Fibroblast of pulmonary artery (primary cell): Measurements from ENCODE around the gene GLRA3.

Experiments
- DNase-seq: peaks from one replicate; pipeline ENCODE4 v3.0.0-alpha.2; 2010; ENCODE audit warnings: low read depth
- H3K4me3 ChIP-seq: replicated peaks from 2 replicates; pipeline ENCODE4 v1.5.1; 2011; ENCODE audit warnings: low read depth, mild to moderate bottlenecking, control low read depth, low read length, moderate library complexity
- TF ChIP-seq, protein P1 (sequence below): IDR thresholded peaks from 2 replicates; pipeline ENCODE4 v1.5.1; 2011; ENCODE audit warnings: mild to moderate bottlenecking, control low read depth, low read length, inconsistent platforms; ENCODE audit errors: missing control alignments

GLRA3 gene

DNA sequence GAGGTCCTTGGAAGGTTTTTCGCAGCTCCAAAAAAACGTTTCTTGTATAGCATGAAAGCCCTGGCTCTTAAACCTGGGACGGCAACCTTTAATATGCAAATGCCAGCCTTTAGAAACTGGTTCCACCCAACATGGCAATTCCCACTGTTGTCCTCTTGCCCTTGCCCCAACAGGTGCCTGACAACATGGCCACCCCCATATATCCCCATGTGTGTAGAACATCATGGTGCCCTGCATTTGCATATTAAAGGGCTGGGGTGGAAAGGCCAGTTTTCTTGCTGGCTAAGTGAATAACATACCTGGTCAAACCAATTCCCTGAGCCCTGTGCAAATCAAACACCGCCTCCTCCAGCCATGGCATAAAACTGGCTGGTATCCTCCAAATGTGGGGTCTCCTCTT is 26.0 kb upstream of the GLRA3 start:
- no peak for DNase-seq
- TF ChIP-seq, protein P1, sequence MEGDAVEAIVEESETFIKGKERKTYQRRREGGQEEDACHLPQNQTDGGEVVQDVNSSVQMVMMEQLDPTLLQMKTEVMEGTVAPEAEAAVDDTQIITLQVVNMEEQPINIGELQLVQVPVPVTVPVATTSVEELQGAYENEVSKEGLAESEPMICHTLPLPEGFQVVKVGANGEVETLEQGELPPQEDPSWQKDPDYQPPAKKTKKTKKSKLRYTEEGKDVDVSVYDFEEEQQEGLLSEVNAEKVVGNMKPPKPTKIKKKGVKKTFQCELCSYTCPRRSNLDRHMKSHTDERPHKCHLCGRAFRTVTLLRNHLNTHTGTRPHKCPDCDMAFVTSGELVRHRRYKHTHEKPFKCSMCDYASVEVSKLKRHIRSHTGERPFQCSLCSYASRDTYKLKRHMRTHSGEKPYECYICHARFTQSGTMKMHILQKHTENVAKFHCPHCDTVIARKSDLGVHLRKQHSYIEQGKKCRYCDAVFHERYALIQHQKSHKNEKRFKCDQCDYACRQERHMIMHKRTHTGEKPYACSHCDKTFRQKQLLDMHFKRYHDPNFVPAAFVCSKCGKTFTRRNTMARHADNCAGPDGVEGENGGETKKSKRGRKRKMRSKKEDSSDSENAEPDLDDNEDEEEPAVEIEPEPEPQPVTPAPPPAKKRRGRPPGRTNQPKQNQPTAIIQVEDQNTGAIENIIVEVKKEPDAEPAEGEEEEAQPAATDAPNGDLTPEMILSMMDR = no peak
- no peak overlapping the region for H3K4me3 ChIP-seq

DNA sequence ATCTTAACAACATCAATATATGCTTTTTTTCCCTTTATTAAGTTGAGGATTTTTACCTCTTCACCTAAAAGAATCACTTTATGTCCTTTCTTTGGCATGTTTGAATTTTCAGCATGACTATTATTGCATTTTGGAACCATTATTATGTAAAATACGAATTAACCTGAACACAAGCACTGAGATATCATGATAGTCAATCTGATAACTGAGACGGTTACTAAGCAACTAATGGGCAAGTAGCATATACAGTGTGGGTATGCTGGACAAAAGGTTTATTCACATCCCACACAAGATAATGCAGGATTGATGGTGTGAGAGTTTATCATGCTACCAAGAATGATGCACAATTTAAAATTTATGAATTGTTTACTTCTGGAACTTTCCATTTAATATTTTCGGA is 24.6 kb upstream of the GLRA3 start:
- no peak overlapping the region for H3K4me3 ChIP-seq
- DNase-seq = no peak
- TF ChIP-seq, protein P1 = no peak

DNA sequence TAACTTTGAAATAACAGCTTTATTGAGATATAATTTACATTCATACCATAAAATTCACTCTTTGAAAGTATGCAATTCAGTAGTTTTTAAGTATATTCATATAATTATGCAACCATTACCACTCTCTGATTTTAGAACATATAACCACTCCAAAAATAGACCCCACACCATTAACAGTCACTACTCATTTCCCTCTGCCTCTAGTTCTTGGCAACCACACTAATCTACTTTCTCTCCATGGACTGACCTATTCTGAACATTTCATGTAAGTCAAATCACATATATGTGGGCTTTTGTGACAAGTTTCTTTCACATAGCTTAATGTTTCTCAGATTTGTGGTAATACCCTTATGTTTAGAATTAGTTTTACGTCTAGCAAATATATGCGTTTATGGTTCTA is 19.5 kb upstream of the GLRA3 start:
- no peak overlapping the region for H3K4me3 ChIP-seq
- TF ChIP-seq, protein P1 = no peak
- no peak for DNase-seq

DNA sequence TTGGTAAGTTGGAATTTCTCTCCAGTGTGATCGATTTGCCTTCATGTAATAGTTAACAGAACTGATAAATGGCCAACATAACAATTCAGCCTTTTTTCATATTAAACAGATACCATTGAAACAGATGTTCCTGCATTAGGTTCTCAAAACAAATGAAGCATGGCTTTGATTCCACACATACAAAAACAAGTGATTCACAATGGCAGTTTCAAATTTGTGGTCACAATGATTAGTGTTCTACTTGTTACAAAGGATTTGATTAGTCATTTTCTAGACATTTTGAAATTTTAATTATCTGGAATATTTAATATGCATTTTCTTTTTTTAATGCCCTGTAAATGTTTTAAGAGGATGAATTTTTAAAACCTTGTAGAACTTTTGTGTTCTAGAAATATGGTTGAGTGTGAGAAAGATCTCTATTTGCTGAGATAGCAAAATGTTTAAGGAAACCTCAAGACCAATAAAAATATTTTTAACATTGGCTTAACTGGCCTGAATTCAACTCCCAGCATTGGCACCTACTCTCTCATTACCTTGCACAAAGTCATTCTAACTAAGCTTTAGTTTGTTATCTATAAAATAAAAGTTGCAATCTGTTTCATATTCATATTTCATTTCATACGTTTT is 18.9 kb upstream of the GLRA3 start:
- no peak for DNase-seq
- TF ChIP-seq, protein P1 = no peak
- H3K4me3 ChIP-seq = no peak overlapping the region

DNA sequence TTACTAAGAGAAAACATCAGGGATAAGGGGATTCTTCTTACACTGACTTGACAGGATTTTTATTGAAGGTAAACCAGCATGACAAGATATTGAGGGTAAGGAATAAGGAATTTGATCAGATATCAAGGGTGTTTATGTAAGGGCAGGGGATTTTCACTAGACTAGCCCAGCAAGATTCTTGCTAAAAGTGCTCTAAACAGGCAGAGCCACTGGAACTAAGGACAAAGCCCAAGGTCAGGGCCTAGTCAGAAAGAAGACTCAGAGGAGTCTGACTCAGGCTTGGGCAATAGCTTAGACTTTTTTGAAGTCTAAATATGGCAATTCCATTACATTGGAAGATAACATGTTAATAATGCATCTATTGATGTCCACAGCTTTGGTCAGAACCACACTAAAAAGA is 6.5 kb upstream of the GLRA3 start:
- no peak overlapping the region for H3K4me3 ChIP-seq
- TF ChIP-seq, protein P1 = no peak
- no peak for DNase-seq

DNA sequence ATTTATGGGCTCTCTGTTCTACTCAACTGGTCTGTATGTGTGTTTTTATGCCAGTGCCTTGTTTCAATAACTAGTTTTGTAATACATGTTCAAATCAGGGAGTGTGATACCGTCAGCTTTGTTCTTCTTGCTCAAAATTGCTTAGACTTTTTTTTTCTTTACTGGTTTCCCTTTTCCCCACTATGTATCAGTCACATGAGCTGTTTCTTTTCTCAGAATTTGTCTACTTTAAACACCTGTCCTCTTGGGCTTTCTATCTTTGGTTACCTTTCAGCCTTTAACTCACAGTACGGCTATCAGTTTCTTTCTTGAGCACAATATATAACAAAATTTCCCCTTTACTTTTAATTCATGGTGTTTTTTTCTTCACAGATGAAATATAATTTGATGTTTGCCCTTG is 5.4 kb upstream of the GLRA3 start:
- H3K4me3 ChIP-seq = no peak overlapping the region
- TF ChIP-seq, protein P1 = no peak
- DNase-seq = no peak

DNA sequence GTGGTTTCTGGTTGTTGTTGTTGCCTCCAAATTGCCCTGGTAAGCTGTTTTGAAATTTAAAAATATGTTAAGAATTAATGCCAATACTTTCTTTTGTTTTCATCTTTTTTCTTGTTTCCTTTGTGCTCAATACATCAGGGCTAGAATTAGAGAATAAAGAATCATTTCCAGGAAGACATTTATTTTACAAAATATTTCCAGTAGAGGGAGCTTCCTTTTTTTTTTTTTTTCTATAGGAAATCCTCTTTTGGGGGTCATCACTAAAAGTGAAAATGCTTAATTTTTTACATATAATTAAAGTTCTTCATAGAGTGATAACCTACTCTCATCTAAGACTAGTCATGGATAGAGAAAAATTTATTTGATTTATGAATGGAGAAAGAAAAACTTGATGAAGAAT is 2.4 kb downstream of the GLRA3 start:
- DNase-seq = no peak
- TF ChIP-seq, protein P1 = no peak
- no peak overlapping the region for H3K4me3 ChIP-seq
